ENCODE measurements around the gene LTBR.
A peak's percentile ranks its signal among the peaks of the same experiment; 100 is the strongest.
"Not testable (repeated sequence)": the region's sequence is repeated elsewhere in the genome, so short reads cannot be mapped to it uniquely, and the experiment has no call there.

Gene LTBR

GRCh38 chr12:6336889-6337853 is 46.8 kb upstream of the LTBR start:
- Histone ChIP-seq H3K27me3 (no peaks in the 10 kb centered on the region), H3K36me3 (peaks cover 59% of the 10 kb centered on the region), H3K27ac (peak overlapping the region; percentile 97), H3K4me3 (ENCODE audit: low read depth in 1 of 2, low read length in 1 of 2) (peak overlapping the region; percentile 88 to 94), H3K9me3 (no peaks in the 10 kb centered on the region), H3K4me1 (ENCODE audit: control insufficient read depth in 1 of 2, insufficient read depth in 1 of 2, low read depth in 1 of 2, low read length in 1 of 2) (peaks cover 69 to 87% of the 10 kb centered on the region in 2 experiments)
- TF ChIP-seq, protein P1, sequence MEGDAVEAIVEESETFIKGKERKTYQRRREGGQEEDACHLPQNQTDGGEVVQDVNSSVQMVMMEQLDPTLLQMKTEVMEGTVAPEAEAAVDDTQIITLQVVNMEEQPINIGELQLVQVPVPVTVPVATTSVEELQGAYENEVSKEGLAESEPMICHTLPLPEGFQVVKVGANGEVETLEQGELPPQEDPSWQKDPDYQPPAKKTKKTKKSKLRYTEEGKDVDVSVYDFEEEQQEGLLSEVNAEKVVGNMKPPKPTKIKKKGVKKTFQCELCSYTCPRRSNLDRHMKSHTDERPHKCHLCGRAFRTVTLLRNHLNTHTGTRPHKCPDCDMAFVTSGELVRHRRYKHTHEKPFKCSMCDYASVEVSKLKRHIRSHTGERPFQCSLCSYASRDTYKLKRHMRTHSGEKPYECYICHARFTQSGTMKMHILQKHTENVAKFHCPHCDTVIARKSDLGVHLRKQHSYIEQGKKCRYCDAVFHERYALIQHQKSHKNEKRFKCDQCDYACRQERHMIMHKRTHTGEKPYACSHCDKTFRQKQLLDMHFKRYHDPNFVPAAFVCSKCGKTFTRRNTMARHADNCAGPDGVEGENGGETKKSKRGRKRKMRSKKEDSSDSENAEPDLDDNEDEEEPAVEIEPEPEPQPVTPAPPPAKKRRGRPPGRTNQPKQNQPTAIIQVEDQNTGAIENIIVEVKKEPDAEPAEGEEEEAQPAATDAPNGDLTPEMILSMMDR (IDR thresholded peaks at IDR 0.05), result no peak

DNA sequence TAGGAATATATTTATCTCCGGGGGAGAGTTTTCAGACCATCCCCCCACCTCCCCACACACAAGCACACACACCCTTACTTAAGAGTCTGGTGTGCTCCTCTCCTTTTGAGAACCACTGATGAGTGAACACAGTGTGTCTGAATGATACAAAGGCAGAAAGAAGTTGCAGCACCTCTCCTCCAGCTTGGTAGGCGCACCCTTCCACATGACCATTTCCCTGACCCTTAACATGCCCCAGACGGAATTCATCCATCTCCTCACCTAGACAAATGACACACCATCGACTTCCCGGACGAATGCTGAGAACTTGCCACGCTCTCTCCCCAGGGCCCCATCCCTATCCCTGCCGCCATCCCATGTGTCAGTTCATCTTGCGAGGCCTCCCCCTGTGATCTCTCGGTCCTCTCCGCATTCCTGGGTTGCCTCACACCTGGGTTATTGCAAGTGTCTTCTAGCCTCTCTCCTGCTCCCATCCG is 46.0 kb upstream of the LTBR start:
- Histone ChIP-seq H3K4me3 (ENCODE audit: low read depth in 1 of 2, low read length in 1 of 2) (peak overlapping the region; percentile 88 to 94), H3K9me3 (no peaks in the 10 kb centered on the region)

GRCh38 chr12:6338536-6338935 is 45.4 kb upstream of the LTBR start:
- not testable (repeated sequence) for H3K27me3 ChIP-seq, H3K9me3 ChIP-seq
- peaks cover 71 to 87% of the 10 kb centered on the region in 2 experiments for H3K4me1 ChIP-seq (ENCODE audit: control insufficient read depth in 1 of 2, insufficient read depth in 1 of 2, low read depth in 1 of 2, low read length in 1 of 2)
- peaks cover 45% of the 10 kb centered on the region for H3K36me3 ChIP-seq
- peak overlapping the region; percentile 97 for H3K27ac ChIP-seq
- H3K4me3 ChIP-seq (ENCODE audit: low read depth in 1 of 2, low read length in 1 of 2), result peak overlapping the region; percentile 88 to 94

More for the DNA sequence above, 46.0 kb upstream of the LTBR start:
- peak overlapping the region; percentile 97 for H3K27ac ChIP-seq
- peaks cover 51% of the 10 kb centered on the region for H3K36me3 ChIP-seq
- TF ChIP-seq, protein P1 (IDR thresholded peaks at IDR 0.05), result no peak
- peaks cover 71 to 87% of the 10 kb centered on the region in 2 experiments for H3K4me1 ChIP-seq (ENCODE audit: control insufficient read depth in 1 of 2, insufficient read depth in 1 of 2, low read depth in 1 of 2, low read length in 1 of 2)
- H3K27me3 ChIP-seq, result no peaks in the 10 kb centered on the region

GRCh38 chr12:6338955-6339354 is 45.0 kb upstream of the LTBR start:
- H3K27ac ChIP-seq, result peak overlapping the region; percentile 97
- H3K36me3 ChIP-seq, result peaks cover 41% of the 10 kb centered on the region
- H3K4me3 ChIP-seq (ENCODE audit: low read depth in 1 of 2, low read length in 1 of 2), result peak overlapping the region; percentile 88 to 94
- TF ChIP-seq, protein P1 (IDR thresholded peaks at IDR 0.05), result no peak
- peaks cover 69 to 87% of the 10 kb centered on the region in 2 experiments for H3K4me1 ChIP-seq (ENCODE audit: control insufficient read depth in 1 of 2, insufficient read depth in 1 of 2, low read depth in 1 of 2, low read length in 1 of 2)
- no peaks in the 10 kb centered on the region for H3K9me3 ChIP-seq
- H3K27me3 ChIP-seq, result no peaks in the 10 kb centered on the region

GRCh38 chr12:6340032-6340638 is 43.8 kb upstream of the LTBR start:
- Histone ChIP-seq H3K9me3 (no peaks in the 10 kb centered on the region), H3K4me3 (ENCODE audit: low read depth in 1 of 2, low read length in 1 of 2) (peak overlapping the region; percentile 88 to 94), H3K4me1 (ENCODE audit: control insufficient read depth in 1 of 2, insufficient read depth in 1 of 2, low read depth in 1 of 2, low read length in 1 of 2) (peaks cover 63 to 83% of the 10 kb centered on the region in 2 experiments), H3K27ac (peak overlapping the region; percentile 97), H3K27me3 (no peaks in the 10 kb centered on the region), H3K36me3 (peaks cover 29% of the 10 kb centered on the region)
- TF ChIP-seq, protein P1 (IDR thresholded peaks at IDR 0.05), result no peak
